ENCODE data around the gene RASL12.
"Not testable (repeated sequence)": the region's sequence is repeated elsewhere in the genome, so short reads cannot be mapped to it uniquely, and the experiment has no call there.

Gene RASL12

GRCh38 chr15:65048241-65048640, 19.6 kb downstream of the RASL12 start:
- Histone ChIP-seq H3F3A (ENCODE audit: low read depth) (no peaks in the 10 kb centered on the region; the same call in 1 of the 2 replicates), H3K4me1 (ENCODE audit: insufficient read depth, low read length, poor library complexity, severe bottlenecking) (peaks cover 21% of the 10 kb centered on the region), H3K36me3 (ENCODE audit: insufficient read depth, low read length) (no peaks in the 10 kb centered on the region), H3K9me3 (ENCODE audit: insufficient read depth, low read depth, low read length) (no peaks in the 10 kb centered on the region), H4K20me1 (ENCODE audit: insufficient read depth, low read length, poor library complexity, severe bottlenecking) (no peaks in the 10 kb centered on the region), H3K27me3 (ENCODE audit: insufficient read depth, low read length, poor library complexity, severe bottlenecking) (no peaks in the 10 kb centered on the region), H3K9ac (ENCODE audit: low read depth, low read length, poor library complexity, severe bottlenecking) (no peak overlapping the region), H3K4me3 (ENCODE audit: low read length, poor library complexity, severe bottlenecking) (no peak overlapping the region), H3K9me2 (replicated peaks; ENCODE audit: low read depth, low read length) (no peaks in the 10 kb centered on the region), H2AFZ (ENCODE audit: low read length) (no peak overlapping the region), H3K79me2 (ENCODE audit: insufficient read depth, low read length) (no peaks in the 10 kb centered on the region), H3K4me2 (ENCODE audit: low read depth, low read length, poor library complexity, severe bottlenecking) (no peak overlapping the region)
- TF ChIP-seq, protein P1, sequence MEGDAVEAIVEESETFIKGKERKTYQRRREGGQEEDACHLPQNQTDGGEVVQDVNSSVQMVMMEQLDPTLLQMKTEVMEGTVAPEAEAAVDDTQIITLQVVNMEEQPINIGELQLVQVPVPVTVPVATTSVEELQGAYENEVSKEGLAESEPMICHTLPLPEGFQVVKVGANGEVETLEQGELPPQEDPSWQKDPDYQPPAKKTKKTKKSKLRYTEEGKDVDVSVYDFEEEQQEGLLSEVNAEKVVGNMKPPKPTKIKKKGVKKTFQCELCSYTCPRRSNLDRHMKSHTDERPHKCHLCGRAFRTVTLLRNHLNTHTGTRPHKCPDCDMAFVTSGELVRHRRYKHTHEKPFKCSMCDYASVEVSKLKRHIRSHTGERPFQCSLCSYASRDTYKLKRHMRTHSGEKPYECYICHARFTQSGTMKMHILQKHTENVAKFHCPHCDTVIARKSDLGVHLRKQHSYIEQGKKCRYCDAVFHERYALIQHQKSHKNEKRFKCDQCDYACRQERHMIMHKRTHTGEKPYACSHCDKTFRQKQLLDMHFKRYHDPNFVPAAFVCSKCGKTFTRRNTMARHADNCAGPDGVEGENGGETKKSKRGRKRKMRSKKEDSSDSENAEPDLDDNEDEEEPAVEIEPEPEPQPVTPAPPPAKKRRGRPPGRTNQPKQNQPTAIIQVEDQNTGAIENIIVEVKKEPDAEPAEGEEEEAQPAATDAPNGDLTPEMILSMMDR (conservative IDR thresholded peaks at IDR 0.05; ENCODE audit: low read length) = no peak
- no peak for TF ChIP-seq EZH2phosphoT487 (IDR thresholded peaks at IDR 0.05; ENCODE audit: borderline replicate concordance)

DNA sequence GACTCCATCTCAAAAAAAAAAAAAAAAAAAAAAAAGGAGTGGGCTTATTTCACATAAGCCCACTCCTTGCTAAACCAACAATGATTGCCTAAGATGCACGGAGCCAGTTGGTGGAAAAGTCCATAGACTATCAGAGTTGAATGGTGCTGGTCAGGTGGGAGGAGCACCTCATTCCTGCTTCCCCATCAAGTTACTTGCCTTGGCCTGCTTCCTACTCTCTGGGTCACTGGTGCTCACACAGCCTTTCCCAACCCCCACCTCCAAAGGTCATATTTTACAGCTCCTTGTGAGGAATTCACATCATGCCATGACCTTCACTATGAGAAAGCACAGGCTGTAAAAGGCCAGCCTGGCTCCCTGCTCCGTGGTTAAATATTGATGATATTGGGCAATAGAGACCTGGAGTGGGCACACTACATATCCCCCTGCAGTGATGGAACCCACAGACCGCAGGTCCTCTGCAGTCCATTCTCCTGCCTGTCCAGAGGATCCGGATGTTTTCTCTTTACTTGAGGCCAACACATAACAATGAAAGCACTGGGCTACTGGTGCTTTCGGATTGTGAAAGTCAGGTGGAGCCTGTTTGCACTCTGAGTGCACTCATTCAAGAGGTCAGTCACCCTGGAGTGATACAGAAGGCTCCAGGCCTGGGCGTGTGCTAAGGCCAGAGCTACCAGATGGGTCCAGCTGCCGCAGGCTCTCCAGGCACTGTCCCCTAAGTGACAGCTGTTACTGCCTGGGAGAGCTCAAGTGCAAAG, 22.9 kb downstream of the RASL12 start, which contains the start of gene SLC51B:
TSS of gene SLC51B (plus strand) at position 664 of the 758 bp plus-strand sequence. CDS start 4,618 bp downstream, outside the sequence.
- Histone ChIP-seq H3K4me2 (ENCODE audit: low read depth, low read length, poor library complexity, severe bottlenecking) (no peak within 1 kb of the TSS), H3K27me3 (ENCODE audit: insufficient read depth, low read length, poor library complexity, severe bottlenecking) (no peaks in the 10 kb centered on the region), H3K9me2 (replicated peaks; ENCODE audit: low read depth, low read length) (no peaks in the 10 kb centered on the region), H3K9ac (ENCODE audit: low read depth, low read length, poor library complexity, severe bottlenecking) (no peak within 1 kb of the TSS), H2AFZ (ENCODE audit: low read length) (no peak within 1 kb of the TSS), H3K9me3 (ENCODE audit: insufficient read depth, low read depth, low read length) (no peaks in the 10 kb centered on the region), H3F3A (ENCODE audit: low read depth) (no peaks in the 10 kb centered on the region), H3K36me3 (ENCODE audit: insufficient read depth, low read length) (no peaks in the 10 kb centered on the region), H3K79me2 (ENCODE audit: insufficient read depth, low read length) (no peaks in the 10 kb centered on the region), H4K20me1 (ENCODE audit: insufficient read depth, low read length, poor library complexity, severe bottlenecking) (no peaks in the 10 kb centered on the region), H3K4me1 (ENCODE audit: insufficient read depth, low read length, poor library complexity, severe bottlenecking) (peaks cover 4% of the 10 kb centered on the region), H3K4me3 (ENCODE audit: low read length, poor library complexity, severe bottlenecking) (no peak within 1 kb of the TSS)
- TF ChIP-seq EZH2phosphoT487 (IDR thresholded peaks at IDR 0.05; ENCODE audit: borderline replicate concordance) = no peak
- TF ChIP-seq, protein P1 (conservative IDR thresholded peaks at IDR 0.05; ENCODE audit: low read length) = no peak

DNA sequence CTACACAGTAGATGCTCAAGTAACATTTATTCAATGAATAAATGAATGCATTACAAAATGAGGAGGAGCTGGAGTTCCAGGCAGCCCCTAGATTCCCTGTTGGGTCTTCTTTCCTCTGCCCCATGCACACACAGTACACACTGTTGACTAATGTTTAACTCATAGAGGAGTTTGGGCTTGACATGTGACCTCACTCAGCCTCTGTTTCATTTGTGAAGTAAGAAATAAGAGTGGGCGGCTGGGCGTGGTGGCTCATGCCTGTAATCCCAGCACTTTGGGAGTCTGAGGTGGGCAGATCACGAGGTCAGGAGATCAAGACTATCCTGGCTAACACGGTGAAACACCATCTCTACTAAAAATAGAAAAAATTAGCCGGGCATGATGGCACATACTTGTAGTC, 23.6 kb downstream of the RASL12 start:
- not testable (repeated sequence) for H3K4me3 ChIP-seq (ENCODE audit: low read length, poor library complexity, severe bottlenecking); H3K4me1 ChIP-seq (ENCODE audit: insufficient read depth, low read length, poor library complexity, severe bottlenecking); H3K4me2 ChIP-seq (ENCODE audit: low read depth, low read length, poor library complexity, severe bottlenecking); H3K9ac ChIP-seq (ENCODE audit: low read depth, low read length, poor library complexity, severe bottlenecking); H3K9me2 ChIP-seq (replicated peaks; ENCODE audit: low read depth, low read length); H3F3A ChIP-seq (ENCODE audit: low read depth); H4K20me1 ChIP-seq (ENCODE audit: insufficient read depth, low read length, poor library complexity, severe bottlenecking); H2AFZ ChIP-seq (ENCODE audit: low read length); H3K36me3 ChIP-seq (ENCODE audit: insufficient read depth, low read length); H3K9me3 ChIP-seq (ENCODE audit: insufficient read depth, low read depth, low read length); H3K27me3 ChIP-seq (ENCODE audit: insufficient read depth, low read length, poor library complexity, severe bottlenecking); H3K79me2 ChIP-seq (ENCODE audit: insufficient read depth, low read length)

All from Loucy (cell line).